Thoracic aorta (tissue), 2 donors: Measurements from ENCODE around the gene EMP2. TPM values are rescaled to one million over a fixed set of nuclear protein-coding genes. Genes with fewer than 3 reads are reported as not detected.

ENCODE experiments used
- ATAC-seq: fragments of 150-250 bp; one replicate; pipeline ENCODE4 v1.8.0; 2017; ENCODE audit warnings: low read depth; ENCODE audit not compliant: insufficient number of reproducible peaks, low FRiP score
- DNase-seq: peaks from one replicate; pipeline ENCODE4 v3.0.0-alpha.2; 2020; ENCODE audit warnings: low spot score
- H3K27ac ChIP-seq, 2 donors: fragments of 200-600 bp; sonication (generic); 1 replicate in 1 of 2; 2 replicates in 1 of 2; pipeline ENCODE4 v1.5.1; 2016; ENCODE audit warnings: mild to moderate bottlenecking in 2 of 2, moderate library complexity in 2 of 2
- H3K27me3 ChIP-seq: fragments of 200-600 bp; sonication (generic); replicated peaks from 2 replicates; pipeline ENCODE4 v1.6.0; 2016; ENCODE audit warnings: mild to moderate bottlenecking; ENCODE audit not compliant: insufficient read depth
- H3K36me3 ChIP-seq: fragments of 200-600 bp; sonication (generic); one replicate; pipeline ENCODE4 v1.5.1; 2016
- H3K4me1 ChIP-seq, 2 donors: fragments of 200-600 bp; sonication (generic); 1 replicate in 1 of 2; 2 replicates in 1 of 2; pipeline versions ENCODE4 v1.5.1 to v1.6.0; 2016; ENCODE audit warnings: low read depth in 2 of 2, mild to moderate bottlenecking in 1 of 2; ENCODE audit not compliant: control insufficient read depth in 1 of 2
- H3K4me3 ChIP-seq: fragments of 200-600 bp; sonication (generic); 2 replicates; pipeline ENCODE4 v1.5.1; 2016; ENCODE audit warnings: mild to moderate bottlenecking
- H3K9me3 ChIP-seq: fragments of 200-600 bp; sonication (generic); 2 replicates; pipeline ENCODE4 v1.5.1; 2016
- CTCF ChIP-seq: fragments of 200-600 bp; sonication (generic); IDR thresholded peaks from one replicate; pipeline ENCODE4 v1.5.1; 2019; ENCODE audit warnings: antibody characterized with exemption
- total RNA-seq, 2 donors: library from RNA; depleted of rRNA; stranded (reverse); fragments of >200 nt; gene quantifications; one replicate each; pipeline versions ENCODE4 v1.1.0 to v1.2.3, GENCODE V29; 2016

The EMP2 gene
- total RNA-seq, 2 donors from 2014 or later, result 84.7 to 110 TPM

DNA sequence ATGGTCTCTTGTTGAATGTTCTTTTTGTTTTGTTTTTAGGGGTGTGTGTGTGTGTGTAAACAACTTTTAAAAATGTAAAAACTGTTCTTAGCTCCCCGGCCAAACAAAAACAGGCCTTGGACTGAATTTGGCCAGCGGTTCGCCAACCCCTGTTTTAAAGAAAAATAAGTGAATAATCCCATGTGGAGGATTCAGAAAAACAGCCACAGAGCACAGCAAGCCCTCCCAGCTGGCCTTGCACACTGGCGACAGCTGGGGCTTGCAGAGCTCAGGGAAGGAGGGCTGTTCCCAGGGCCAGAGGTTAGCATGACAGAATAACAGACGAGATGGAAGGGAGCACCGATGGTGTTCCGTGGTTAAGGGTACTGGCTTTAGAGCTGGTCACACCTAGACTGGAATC lies 39.0 kb downstream of the EMP2 start:
- Histone ChIP-seq H3K36me3 (peaks cover 54% of the 10 kb centered on the region), H3K4me1 (no peaks in the 10 kb centered on the region), H3K27me3 (no peaks in the 10 kb centered on the region), H3K4me3 (no peak overlapping the region), H3K27ac (peak overlapping the region in 1 of 2 donors; percentile 22), H3K9me3 (no peaks in the 10 kb centered on the region)
- ATAC-seq (no peak), DNase-seq (no peak)
- no peak for TF ChIP-seq CTCF

DNA sequence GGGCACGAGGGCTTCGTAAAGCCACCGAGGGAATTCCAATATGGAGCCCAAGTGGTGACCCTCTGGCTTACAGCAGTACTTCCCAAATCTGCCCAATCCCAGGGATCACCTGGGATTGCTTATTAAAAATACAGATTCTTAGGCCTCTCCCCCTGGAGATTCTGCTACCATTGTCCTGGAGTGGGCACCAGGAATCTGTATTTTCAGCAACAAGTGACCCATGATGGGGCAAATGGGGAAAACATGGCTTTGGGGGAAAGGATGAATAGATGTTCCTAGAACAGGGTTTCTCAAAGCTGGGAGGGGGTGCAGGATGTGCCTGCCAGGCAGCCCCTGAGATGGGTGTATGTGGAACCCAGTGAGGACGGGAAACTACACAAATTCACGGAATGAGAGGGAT lies 40.6 kb downstream of the EMP2 start:
- ATAC-seq (no peak), DNase-seq (no peak)
- Histone ChIP-seq H3K27ac (no peak overlapping the region), H3K27me3 (no peaks in the 10 kb centered on the region), H3K4me3 (no peak overlapping the region), H3K36me3 (peaks cover 50% of the 10 kb centered on the region), H3K4me1 (no peaks in the 10 kb centered on the region), H3K9me3 (no peaks in the 10 kb centered on the region)
- TF ChIP-seq CTCF, result no peak

DNA sequence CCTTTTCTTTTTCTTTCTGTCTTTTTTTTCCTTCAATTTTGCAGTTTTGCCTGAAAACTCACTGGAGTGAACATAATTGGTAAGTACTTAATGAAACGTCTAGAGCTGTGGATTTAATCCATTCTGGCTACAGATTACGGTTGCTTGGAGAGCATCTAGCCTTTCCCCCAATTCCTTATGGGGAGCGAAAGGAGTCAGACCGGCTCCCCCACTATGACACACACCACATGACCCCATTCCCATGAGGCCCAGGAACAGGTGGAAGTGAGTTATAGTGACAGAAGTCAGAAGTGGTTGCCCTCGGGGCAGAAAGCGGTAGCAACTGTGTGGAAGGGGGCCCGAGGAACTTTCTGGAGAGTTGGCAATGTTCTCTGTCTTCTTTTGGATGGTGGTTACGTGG lies 41.2 kb downstream of the EMP2 start:
- no peak overlapping the region for H3K27ac ChIP-seq
- no peaks in the 10 kb centered on the region for H3K27me3 ChIP-seq
- H3K4me1 ChIP-seq, result no peaks in the 10 kb centered on the region
- peaks cover 46% of the 10 kb centered on the region for H3K36me3 ChIP-seq
- no peak overlapping the region for H3K4me3 ChIP-seq
- DNase-seq (no peak), ATAC-seq (no peak)
- no peaks in the 10 kb centered on the region for H3K9me3 ChIP-seq
- no peak for TF ChIP-seq CTCF

DNA sequence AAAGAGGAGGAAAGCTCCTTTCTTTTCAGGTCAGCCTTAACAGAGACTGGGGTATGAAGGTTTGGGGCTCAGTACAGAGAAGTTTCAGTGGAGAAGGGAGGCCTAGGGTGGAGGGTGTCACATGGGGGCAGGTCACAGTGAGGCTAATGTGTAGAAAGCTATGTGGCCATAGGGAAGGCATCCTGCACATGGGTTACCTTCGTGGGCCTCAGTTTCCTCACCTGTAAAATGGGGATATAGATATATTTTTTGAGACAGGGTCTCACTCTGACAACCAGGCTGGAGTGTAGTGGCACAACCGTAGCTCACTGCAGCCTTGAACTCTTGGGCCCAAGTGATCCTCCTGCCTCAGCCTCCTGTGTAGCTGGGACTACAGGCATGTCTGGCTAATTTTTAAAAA lies 41.8 kb downstream of the EMP2 start:
- no peaks in the 10 kb centered on the region for H3K27me3 ChIP-seq
- no peak for TF ChIP-seq CTCF
- no peak overlapping the region for H3K4me3 ChIP-seq
- no peak for DNase-seq
- H3K4me1 ChIP-seq, result no peaks in the 10 kb centered on the region
- no peak overlapping the region for H3K27ac ChIP-seq
- no peaks in the 10 kb centered on the region for H3K9me3 ChIP-seq
- no peak for ATAC-seq
- H3K36me3 ChIP-seq, result peaks cover 39% of the 10 kb centered on the region

- Histone ChIP-seq H3K4me3 (no peak overlapping the region), H3K4me1 (no peaks in the 10 kb centered on the region), H3K9me3 (no peaks in the 10 kb centered on the region), H3K27me3 (no peaks in the 10 kb centered on the region), H3K36me3 (peaks cover 39% of the 10 kb centered on the region), H3K27ac (no peak overlapping the region)
- no peak for ATAC-seq
- TF ChIP-seq CTCF, result no peak
- no peak for DNase-seq
Observed at GRCh38 chr16:10537946-10538345, 42.5 kb downstream of the EMP2 start.
